Duodenal mucosa (tissue), 2 donors: ENCODE data around the gene CPPED1.

Source experiments
- H3K27ac ChIP-seq: one replicate; pipeline ENCODE4 v1.7.0; 2013; ENCODE audit warnings: low read depth, low read length
- H3K27me3 ChIP-seq, 2 donors: one replicate each; pipeline ENCODE4 v1.7.0; 2013; ENCODE audit warnings: low read length in 2 of 2, control low read depth in 1 of 2; ENCODE audit not compliant: insufficient read depth in 2 of 2, control insufficient read depth in 1 of 2
- H3K36me3 ChIP-seq, 2 donors: one replicate each; pipeline ENCODE4 v1.7.0; 2013; ENCODE audit warnings: low read length in 2 of 2, control low read depth in 1 of 2; ENCODE audit not compliant: insufficient read depth in 2 of 2, control insufficient read depth in 1 of 2
- H3K4me1 ChIP-seq, 2 donors: one replicate each; pipeline ENCODE4 v1.7.0; 2013; ENCODE audit warnings: low read length in 2 of 2, control low read depth in 1 of 2; ENCODE audit not compliant: insufficient read depth in 2 of 2, control insufficient read depth in 1 of 2
- H3K4me3 ChIP-seq, 2 donors: one replicate each; pipeline ENCODE4 v1.7.0; 2013; ENCODE audit warnings: low read length in 2 of 2, low read depth in 1 of 2
- H3K9ac ChIP-seq, 2 donors: one replicate each; pipeline ENCODE4 v1.7.0; 2013; ENCODE audit warnings: low read length in 2 of 2, low read depth in 1 of 2
- H3K9me3 ChIP-seq, 2 donors: one replicate each; pipeline ENCODE4 v1.7.0; 2013; ENCODE audit warnings: low read length in 2 of 2, control low read depth in 1 of 2; ENCODE audit not compliant: control insufficient read depth in 1 of 2

Gene CPPED1

GRCh38 chr16:12803203-12804093, at the start of gene CPPED1:
Gene CPPED1, minus strand, starts transcription at chr16:12803887. Its CDS starts 111 bp downstream, at chr16:12803776.
- Histone ChIP-seq H3K9ac (peak within 1 kb of the TSS; percentile 65 to 77), H3K9me3 (no peaks in the 10 kb centered on the region)

GRCh38 chr16:12850186-12850585, 46.5 kb upstream of the CPPED1 start:
- no peaks in the 10 kb centered on the region for H3K9me3 ChIP-seq
- H3K4me1 ChIP-seq: no peaks in the 10 kb centered on the region
- no peak overlapping the region for H3K9ac ChIP-seq
- H3K27me3 ChIP-seq: no peaks in the 10 kb centered on the region
- H3K36me3 ChIP-seq: no peaks in the 10 kb centered on the region
- no peak overlapping the region for H3K4me3 ChIP-seq
- no peak overlapping the region for H3K27ac ChIP-seq

More at GRCh38 chr16:12803203-12804093, at the start of gene CPPED1:
- Histone ChIP-seq H3K36me3 (no peaks in the 10 kb centered on the region), H3K4me1 (peaks cover 17 to 24% of the 10 kb centered on the region in 2 donors), H3K27ac (peak within 1 kb of the TSS; percentile 94), H3K27me3 (no peaks in the 10 kb centered on the region), H3K4me3 (peak within 1 kb of the TSS; percentile 91 to 97)

DNA sequence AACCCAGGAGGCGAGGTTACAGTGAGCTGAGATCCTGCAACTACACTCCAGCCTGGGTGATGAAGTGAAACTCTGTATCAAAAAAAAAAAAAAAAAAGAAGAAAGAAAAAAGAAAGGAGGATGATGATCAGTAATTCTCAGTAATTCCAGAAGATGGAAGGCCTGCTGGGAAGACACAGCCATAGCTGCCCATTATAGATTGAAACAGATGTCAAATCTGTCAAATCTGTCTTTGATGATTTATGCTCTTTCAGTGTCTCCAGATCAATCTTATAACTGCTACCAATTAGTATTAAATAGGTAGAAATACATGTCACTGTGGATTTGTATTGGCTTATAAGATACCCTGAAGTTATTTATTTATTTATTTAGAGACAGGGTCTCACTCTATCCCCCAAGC, 42.9 kb upstream of the CPPED1 start:
- Histone ChIP-seq H3K36me3 (no peaks in the 10 kb centered on the region), H3K4me1 (no peaks in the 10 kb centered on the region), H3K4me3 (no peak overlapping the region), H3K9me3 (no peaks in the 10 kb centered on the region), H3K27ac (no peak overlapping the region), H3K9ac (no peak overlapping the region), H3K27me3 (no peaks in the 10 kb centered on the region)

DNA sequence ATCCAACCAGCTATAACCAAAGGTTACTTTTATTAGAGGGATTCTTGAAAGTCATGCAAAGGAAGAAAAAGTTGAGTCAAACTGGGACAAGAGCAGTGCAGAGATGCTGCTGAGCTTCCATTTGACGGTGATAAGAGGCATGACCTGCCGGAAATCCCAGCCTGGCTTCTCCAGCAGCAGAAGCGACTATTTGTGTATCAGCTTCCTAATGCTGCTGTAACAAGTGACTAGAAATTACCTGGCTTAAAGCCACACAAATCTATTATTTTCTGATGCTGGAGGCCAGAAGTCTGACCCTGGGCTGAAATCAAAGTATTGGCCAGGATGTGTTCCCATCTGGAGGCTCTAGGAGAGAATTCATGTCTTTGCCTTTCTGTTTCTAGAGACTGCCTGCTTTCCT, 41.6 kb upstream of the CPPED1 start:
- Histone ChIP-seq H3K9ac (no peak overlapping the region), H3K4me3 (no peak overlapping the region), H3K27me3 (no peaks in the 10 kb centered on the region), H3K27ac (no peak overlapping the region), H3K36me3 (no peaks in the 10 kb centered on the region), H3K9me3 (no peaks in the 10 kb centered on the region), H3K4me1 (no peaks in the 10 kb centered on the region)

DNA sequence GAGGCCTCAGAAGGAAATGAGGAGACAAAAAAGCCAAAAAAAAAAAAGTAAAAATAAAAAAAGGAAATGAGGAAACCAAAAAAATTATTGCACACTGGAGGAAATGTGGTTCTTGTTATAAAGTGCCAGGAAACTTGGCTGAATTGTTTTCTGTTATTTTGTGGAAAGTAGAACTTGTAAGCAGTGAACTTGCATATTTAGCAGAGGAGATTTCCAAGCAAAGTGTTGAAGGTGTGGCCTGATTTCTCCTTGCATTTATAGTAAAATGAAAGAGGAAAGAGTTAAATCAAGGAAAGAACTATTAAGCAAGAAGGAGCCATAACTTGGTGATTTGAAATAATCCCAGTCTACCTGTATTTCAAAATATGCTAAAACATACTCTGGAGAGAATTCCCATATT, 34.1 kb upstream of the CPPED1 start:
- Histone ChIP-seq H3K36me3 (no peaks in the 10 kb centered on the region), H3K4me3 (no peak overlapping the region), H3K27ac (no peak overlapping the region)

GRCh38 chr16:12837291-12837690, 33.6 kb upstream of the CPPED1 start:
- Histone ChIP-seq H3K4me1 (no peaks in the 10 kb centered on the region), H3K36me3 (no peaks in the 10 kb centered on the region), H3K27ac (no peak overlapping the region), H3K9ac (no peak overlapping the region), H3K9me3 (no peaks in the 10 kb centered on the region), H3K27me3 (no peaks in the 10 kb centered on the region), H3K4me3 (no peak overlapping the region)

More for the DNA sequence above, 34.1 kb upstream of the CPPED1 start:
- Histone ChIP-seq H3K9ac (no peak overlapping the region), H3K9me3 (no peaks in the 10 kb centered on the region), H3K4me1 (no peaks in the 10 kb centered on the region), H3K27me3 (no peaks in the 10 kb centered on the region)

GRCh38 chr16:12833926-12834325, 30.2 kb upstream of the CPPED1 start:
- H3K4me3 ChIP-seq: no peak overlapping the region
- no peaks in the 10 kb centered on the region for H3K27me3 ChIP-seq
- H3K27ac ChIP-seq: no peak overlapping the region
- no peaks in the 10 kb centered on the region for H3K9me3 ChIP-seq
- no peaks in the 10 kb centered on the region for H3K36me3 ChIP-seq
- H3K9ac ChIP-seq: no peak overlapping the region
- no peaks in the 10 kb centered on the region for H3K4me1 ChIP-seq

DNA sequence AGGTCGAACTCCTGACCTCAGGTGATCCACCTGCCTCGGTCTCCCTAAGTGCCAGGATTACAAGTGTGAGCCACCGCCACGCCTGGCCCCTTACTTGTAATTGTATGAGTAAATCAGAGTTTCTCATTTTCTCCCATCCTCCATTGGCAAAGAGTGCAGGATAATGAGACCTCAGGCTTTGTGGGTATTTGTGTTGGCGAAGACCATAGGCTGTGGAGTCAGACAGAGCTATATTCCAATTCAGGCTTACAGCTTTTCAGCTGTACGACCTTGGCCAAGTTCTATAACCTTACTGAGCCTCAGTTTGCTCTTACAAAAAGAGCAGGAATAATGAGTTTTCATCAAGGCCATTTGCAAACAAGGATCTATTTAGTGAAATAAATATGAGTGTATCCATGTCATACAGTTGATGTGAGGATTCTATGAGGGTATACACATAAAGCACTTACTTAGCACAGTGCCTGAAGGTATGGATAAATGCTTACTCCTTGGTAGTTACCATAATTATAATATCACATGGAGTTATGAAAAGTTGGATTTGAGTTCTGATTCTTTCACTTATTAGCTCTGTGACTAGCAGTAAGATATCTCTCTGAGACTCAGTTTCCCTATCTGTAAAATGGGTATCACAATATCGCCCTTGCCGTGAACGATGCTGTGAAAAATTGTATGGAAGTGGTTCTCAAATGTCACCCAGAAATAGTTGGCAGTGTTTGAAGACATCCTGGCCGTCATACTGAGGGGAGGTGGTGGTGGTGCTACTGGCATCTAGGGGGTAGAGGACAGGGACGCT, 25.6 kb upstream of the CPPED1 start:
- H3K9ac ChIP-seq: no peak overlapping the region
- no peaks in the 10 kb centered on the region for H3K4me1 ChIP-seq
- H3K27ac ChIP-seq: no peak overlapping the region
- H3K4me3 ChIP-seq: no peak overlapping the region
- no peaks in the 10 kb centered on the region for H3K36me3 ChIP-seq
- no peaks in the 10 kb centered on the region for H3K27me3 ChIP-seq
- H3K9me3 ChIP-seq: no peaks in the 10 kb centered on the region

GRCh38 chr16:12828206-12828605, 24.5 kb upstream of the CPPED1 start:
- H3K9me3 ChIP-seq: no peaks in the 10 kb centered on the region
- H3K27ac ChIP-seq: no peak overlapping the region
- H3K27me3 ChIP-seq: no peaks in the 10 kb centered on the region
- H3K4me1 ChIP-seq: no peaks in the 10 kb centered on the region
- H3K36me3 ChIP-seq: no peaks in the 10 kb centered on the region
- H3K4me3 ChIP-seq: no peak overlapping the region
- no peak overlapping the region for H3K9ac ChIP-seq

- no peaks in the 10 kb centered on the region for H3K4me1 ChIP-seq
- no peak overlapping the region for H3K27ac ChIP-seq
- no peaks in the 10 kb centered on the region for H3K27me3 ChIP-seq
- H3K36me3 ChIP-seq: no peaks in the 10 kb centered on the region
- no peak overlapping the region for H3K9ac ChIP-seq
- H3K4me3 ChIP-seq: no peak overlapping the region
- no peaks in the 10 kb centered on the region for H3K9me3 ChIP-seq
Measured at GRCh38 chr16:12826559-12826958, 22.9 kb upstream of the CPPED1 start.
